DND-41 (cell line): ENCODE measurements around the gene KCNJ15.

ENCODE experiments used
- EZH2 ChIP-seq: IDR thresholded peaks from 3 replicates; pipeline ENCODE4 v1.6.1; 2012; ENCODE audit warnings: borderline replicate concordance, low read depth, mild to moderate bottlenecking, moderate library complexity, low read length, inconsistent platforms; ENCODE audit not compliant: severe bottlenecking
- TF ChIP-seq, protein P1 (sequence below): IDR thresholded peaks from 2 replicates; pipeline ENCODE4 v1.5.1; 2012; ENCODE audit warnings: borderline replicate concordance, low read length, moderate library complexity, mild to moderate bottlenecking; ENCODE audit not compliant: poor library complexity, severe bottlenecking; ENCODE audit errors: extremely low read depth

DNA sequence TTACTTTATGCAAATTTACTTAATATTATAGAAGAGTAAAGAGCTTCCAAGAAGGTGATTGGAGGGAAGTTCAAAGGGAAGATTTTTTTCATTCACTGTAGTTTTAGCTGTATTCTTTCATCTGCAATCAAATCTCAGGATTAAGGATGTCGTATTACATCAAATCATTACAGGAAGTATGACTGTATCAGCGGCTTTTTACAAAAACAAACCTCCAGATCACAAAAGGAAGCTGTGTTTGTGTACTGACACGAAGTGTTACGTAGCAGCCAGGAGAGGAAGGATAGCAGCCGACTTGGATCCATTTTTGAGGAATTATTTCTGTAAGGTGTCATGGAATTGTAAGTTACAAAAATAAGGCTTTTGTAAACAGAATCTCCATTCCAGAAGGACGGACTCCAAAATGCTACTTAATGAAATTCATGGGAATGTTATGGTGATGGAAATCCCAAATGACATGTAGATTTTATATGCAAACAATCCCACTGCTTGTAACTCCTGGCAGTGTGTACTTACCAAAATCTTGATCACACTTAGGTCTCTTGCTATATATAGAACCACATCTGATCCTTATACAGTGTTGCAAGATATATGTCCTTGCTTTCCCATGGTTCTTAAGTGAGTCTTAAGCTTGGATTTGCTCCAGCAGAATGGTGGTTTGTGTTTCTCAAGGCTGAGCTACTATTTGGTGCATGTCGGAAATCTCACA is 49.8 kb downstream of the KCNJ15 start:
- TF ChIP-seq, protein P1, sequence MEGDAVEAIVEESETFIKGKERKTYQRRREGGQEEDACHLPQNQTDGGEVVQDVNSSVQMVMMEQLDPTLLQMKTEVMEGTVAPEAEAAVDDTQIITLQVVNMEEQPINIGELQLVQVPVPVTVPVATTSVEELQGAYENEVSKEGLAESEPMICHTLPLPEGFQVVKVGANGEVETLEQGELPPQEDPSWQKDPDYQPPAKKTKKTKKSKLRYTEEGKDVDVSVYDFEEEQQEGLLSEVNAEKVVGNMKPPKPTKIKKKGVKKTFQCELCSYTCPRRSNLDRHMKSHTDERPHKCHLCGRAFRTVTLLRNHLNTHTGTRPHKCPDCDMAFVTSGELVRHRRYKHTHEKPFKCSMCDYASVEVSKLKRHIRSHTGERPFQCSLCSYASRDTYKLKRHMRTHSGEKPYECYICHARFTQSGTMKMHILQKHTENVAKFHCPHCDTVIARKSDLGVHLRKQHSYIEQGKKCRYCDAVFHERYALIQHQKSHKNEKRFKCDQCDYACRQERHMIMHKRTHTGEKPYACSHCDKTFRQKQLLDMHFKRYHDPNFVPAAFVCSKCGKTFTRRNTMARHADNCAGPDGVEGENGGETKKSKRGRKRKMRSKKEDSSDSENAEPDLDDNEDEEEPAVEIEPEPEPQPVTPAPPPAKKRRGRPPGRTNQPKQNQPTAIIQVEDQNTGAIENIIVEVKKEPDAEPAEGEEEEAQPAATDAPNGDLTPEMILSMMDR, result no peak
- no peak for TF ChIP-seq EZH2
